ENCODE data around the gene SPACA4.
"Not testable (repeated sequence)": the region's sequence is repeated elsewhere in the genome, so short reads cannot be mapped to it uniquely, and the experiment has no call there.

Gene SPACA4

DNA sequence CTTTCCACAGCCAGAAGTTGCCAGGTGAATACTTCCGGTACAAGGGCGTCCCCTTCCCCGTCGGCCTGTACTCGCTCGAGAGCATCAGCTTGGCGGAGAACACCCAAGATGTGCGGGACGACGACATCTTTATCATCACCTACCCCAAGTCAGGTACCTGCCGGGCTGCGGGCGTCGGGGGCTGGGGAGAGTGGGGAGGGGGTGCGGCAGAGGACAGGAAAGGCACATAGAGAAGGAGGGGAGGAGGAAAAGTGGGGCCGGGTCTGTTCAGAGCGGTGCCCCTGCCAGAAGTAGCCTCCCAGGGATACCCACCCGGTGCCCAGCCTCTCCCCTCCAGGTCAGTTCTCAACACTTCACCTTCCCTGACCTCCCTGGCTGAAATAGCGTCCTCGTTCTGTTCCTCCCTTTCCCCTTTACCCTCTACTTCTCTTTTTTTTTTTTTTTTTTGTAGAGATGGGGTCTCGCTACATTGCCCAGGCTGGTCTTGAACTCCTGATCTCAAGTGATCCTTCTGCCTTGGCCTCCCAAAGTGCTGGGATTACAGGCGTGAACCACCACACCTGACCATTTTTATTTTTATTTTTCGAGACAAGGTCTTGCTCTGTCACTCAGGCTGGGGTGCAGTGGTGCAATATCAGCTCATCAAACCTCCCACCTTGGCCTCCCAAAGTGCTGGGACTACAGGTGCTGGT lies 30.5 kb upstream of the SPACA4 start:
- H3K27ac ChIP-seq, result no peak overlapping the region
- no peaks in the 10 kb centered on the region for H3K36me3 ChIP-seq (replicated peaks)
- H3K27me3 ChIP-seq (replicated peaks), result no peaks in the 10 kb centered on the region
- in situ Hi-C loops (cut with HindIII; ENCODE audit: low pct_ligation_motif_present, low sequenced_read_pairs), result no loop called here
- no peak overlapping the region for H3K4me3 ChIP-seq (ENCODE audit: low read depth, low read length)
- TF ChIP-seq, protein P1, sequence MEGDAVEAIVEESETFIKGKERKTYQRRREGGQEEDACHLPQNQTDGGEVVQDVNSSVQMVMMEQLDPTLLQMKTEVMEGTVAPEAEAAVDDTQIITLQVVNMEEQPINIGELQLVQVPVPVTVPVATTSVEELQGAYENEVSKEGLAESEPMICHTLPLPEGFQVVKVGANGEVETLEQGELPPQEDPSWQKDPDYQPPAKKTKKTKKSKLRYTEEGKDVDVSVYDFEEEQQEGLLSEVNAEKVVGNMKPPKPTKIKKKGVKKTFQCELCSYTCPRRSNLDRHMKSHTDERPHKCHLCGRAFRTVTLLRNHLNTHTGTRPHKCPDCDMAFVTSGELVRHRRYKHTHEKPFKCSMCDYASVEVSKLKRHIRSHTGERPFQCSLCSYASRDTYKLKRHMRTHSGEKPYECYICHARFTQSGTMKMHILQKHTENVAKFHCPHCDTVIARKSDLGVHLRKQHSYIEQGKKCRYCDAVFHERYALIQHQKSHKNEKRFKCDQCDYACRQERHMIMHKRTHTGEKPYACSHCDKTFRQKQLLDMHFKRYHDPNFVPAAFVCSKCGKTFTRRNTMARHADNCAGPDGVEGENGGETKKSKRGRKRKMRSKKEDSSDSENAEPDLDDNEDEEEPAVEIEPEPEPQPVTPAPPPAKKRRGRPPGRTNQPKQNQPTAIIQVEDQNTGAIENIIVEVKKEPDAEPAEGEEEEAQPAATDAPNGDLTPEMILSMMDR (IDR thresholded peaks at IDR 0.05; ENCODE audit: low read depth, low read length, missing control alignments), result no peak
- DNase-seq, result no peak

DNA sequence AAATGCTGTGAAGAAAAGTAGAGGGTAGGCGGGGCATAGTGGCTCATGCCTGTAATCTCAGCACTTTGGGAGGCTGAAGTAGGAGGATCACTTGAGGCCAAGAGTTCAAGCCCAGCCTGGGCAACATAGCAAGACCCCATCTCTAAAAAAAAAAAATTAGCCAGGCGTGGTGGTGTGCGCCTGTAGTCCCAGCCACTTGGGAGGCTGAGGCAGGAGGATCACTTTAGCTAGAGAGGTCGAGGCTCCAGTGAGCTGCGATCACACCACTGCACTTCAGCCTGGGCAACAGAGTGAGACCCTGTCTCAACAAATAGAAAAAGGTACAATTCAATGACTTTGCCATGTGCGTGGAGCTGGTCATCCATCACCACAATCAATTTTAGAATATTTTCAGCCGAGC lies 28.6 kb upstream of the SPACA4 start:
- H3K27me3 ChIP-seq (replicated peaks); DNase-seq; H3K36me3 ChIP-seq (replicated peaks); in situ Hi-C loops (cut with HindIII; ENCODE audit: low pct_ligation_motif_present, low sequenced_read_pairs); H3K27ac ChIP-seq; H3K4me3 ChIP-seq (ENCODE audit: low read depth, low read length): not testable (repeated sequence)

DNA sequence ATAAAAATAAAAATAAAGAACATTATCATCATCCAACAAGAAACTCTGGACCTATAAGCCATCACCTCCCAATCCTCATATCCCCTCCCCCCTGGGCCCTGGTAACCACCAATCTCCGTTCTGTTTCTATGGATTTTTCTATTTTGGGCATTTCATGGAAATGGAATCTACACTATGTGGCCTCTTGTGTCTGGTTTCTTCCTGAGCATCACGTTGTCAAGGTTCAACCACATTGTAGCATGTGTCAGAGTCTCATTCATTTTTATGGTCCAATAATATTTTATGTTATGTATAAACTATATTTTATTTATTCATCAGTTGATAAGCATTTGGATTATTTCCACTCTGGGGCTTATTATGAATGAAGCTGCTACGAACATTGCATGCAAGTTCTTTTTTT lies 27.7 kb upstream of the SPACA4 start:
- TF ChIP-seq, protein P1 (IDR thresholded peaks at IDR 0.05; ENCODE audit: low read depth, low read length, missing control alignments), result no peak
- in situ Hi-C loops (cut with HindIII; ENCODE audit: low pct_ligation_motif_present, low sequenced_read_pairs), result no loop called here
- peak; percentile 56 for DNase-seq

DNA sequence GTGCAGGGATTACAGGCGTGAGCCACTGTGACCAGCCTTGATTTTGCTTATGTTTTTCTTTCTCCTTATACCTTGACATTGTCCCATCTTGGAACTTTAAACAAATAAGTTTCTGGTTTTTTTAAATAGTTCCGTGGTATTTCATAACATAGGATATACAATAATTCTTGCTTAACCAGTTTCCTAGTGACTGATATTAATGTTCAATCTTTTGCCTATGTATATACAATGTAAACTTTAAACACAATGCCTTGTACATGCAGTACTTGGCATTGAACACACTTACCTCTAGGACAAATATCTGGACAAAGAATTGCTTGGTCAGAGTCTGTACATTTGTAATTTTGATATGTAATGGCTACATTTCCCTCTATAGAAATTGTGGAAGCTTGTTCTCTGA lies 24.4 kb upstream of the SPACA4 start:
- no peak overlapping the region for H3K27ac ChIP-seq
- in situ Hi-C loops (cut with HindIII; ENCODE audit: low pct_ligation_motif_present, low sequenced_read_pairs), result no loop called here
- H3K4me3 ChIP-seq (ENCODE audit: low read depth, low read length), result no peak overlapping the region
- no peaks in the 10 kb centered on the region for H3K36me3 ChIP-seq (replicated peaks)
- TF ChIP-seq, protein P1 (IDR thresholded peaks at IDR 0.05; ENCODE audit: low read depth, low read length, missing control alignments), result no peak
- no peak for DNase-seq
- no peaks in the 10 kb centered on the region for H3K27me3 ChIP-seq (replicated peaks)

More for the DNA sequence above, 27.7 kb upstream of the SPACA4 start:
- Histone ChIP-seq H3K27ac (no peak overlapping the region), H3K27me3 (replicated peaks) (no peaks in the 10 kb centered on the region), H3K36me3 (replicated peaks) (no peaks in the 10 kb centered on the region), H3K4me3 (ENCODE audit: low read depth, low read length) (no peak overlapping the region)

DNA sequence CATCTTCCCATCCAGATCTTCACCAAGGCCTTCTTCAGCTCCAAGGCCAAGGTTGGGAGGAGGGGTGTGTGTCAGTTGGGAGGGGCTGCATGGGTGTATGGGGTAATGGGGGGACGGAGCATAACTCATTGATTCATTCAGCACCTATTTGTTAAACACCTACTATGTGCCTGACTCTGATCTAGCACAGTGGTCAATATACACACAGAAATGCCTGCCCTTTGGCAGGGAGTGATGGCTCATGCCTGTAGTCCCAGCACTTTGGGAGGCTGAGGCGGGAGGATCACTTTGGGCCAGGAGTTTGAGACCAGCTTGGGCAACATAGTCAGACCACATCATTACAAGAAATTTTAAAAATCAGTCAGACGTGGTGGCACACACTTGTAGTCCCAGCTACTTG lies 19.2 kb upstream of the SPACA4 start:
- H3K36me3 ChIP-seq (replicated peaks), result no peaks in the 10 kb centered on the region
- H3K27ac ChIP-seq, result no peak overlapping the region
- no peak overlapping the region for H3K4me3 ChIP-seq (ENCODE audit: low read depth, low read length)
- DNase-seq, result no peak
- in situ Hi-C loops (cut with HindIII; ENCODE audit: low pct_ligation_motif_present, low sequenced_read_pairs), result no loop called here
- H3K27me3 ChIP-seq (replicated peaks), result no peaks in the 10 kb centered on the region
- TF ChIP-seq, protein P1 (IDR thresholded peaks at IDR 0.05; ENCODE audit: low read depth, low read length, missing control alignments), result no peak

DNA sequence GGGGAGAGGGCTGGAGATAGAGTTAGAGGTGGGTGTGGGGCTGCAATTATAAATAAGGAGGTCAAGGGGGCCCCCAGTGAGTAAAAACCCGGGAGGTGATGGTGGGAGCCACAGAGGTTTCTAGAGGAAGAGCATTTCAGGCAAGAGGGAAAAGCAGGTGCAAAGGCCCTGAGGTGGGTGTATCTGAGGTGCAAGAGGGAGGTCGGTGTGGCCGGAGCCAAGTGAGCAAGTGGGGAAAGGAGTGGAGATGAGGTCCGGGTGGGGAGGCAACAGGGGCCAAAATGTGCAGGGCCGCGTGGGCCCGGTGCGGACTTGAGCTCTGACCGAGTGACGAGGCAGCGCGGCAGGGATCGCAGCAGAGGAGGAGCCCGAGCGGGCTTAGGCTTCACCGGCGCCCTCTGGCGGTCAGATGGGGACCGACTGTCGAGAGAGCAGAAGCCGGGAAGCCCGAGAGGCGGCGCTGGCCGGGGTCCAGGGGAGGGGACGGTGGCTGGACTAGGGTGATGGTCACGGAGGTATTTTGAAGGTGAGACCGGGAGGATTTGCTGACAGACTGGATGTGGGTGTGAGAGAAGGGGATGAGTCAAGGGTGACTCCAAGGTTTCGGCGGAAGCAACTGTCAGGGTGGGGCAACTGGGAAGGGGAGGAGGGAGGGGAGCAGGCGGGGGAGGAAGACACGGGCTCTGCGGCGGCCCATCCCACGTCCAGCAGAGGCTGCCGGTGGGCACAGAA lies 17.7 kb upstream of the SPACA4 start:
- H3K4me3 ChIP-seq (ENCODE audit: low read depth, low read length), result peak overlapping the region; percentile 41
- in situ Hi-C loops (cut with HindIII; ENCODE audit: low pct_ligation_motif_present, low sequenced_read_pairs), result no loop called here
- peak; percentile 77 for DNase-seq
- H3K36me3 ChIP-seq (replicated peaks), result no peaks in the 10 kb centered on the region
- TF ChIP-seq, protein P1 (IDR thresholded peaks at IDR 0.05; ENCODE audit: low read depth, low read length, missing control alignments), result peak; percentile 99
- no peaks in the 10 kb centered on the region for H3K27me3 ChIP-seq (replicated peaks)
- no peak overlapping the region for H3K27ac ChIP-seq
